Esophagus squamous epithelium (tissue), 5 donors: ENCODE results near the gene RALY. TPM values are rescaled to one million over a fixed set of nuclear protein-coding genes. Genes with fewer than 3 reads are reported as not detected.
A peak's percentile ranks its signal among the peaks of the same experiment; 100 is the strongest.

ENCODE experiments used
- DNase-seq: peaks from one replicate; lab custom pipeline; 2025; lab: John Stamatoyannopoulos, UW
- H3K27ac ChIP-seq, 4 donors: fragments of 200-600 bp; sonication (generic); one replicate each; pipeline ENCODE4 v1.5.1; 2016 to 2019; ENCODE audit warnings: mild to moderate bottlenecking in 1 of 4
- H3K27me3 ChIP-seq, 4 donors: fragments of 200-600 bp; sonication (generic); 1 replicate in 3 of 4; 2 replicates in 1 of 4; pipeline versions ENCODE4 v1.5.1 to v1.6.0; 2017 to 2021; ENCODE audit warnings: antibody characterized with exemption in 1 of 4
- H3K36me3 ChIP-seq, 3 donors: fragments of 200-600 bp; sonication (generic); one replicate each; pipeline ENCODE4 v1.5.1; 2016 to 2019
- H3K4me1 ChIP-seq, 3 donors: fragments of 200-600 bp; sonication (generic); one replicate each; pipeline ENCODE4 v1.5.1; 2017 to 2019
- H3K4me3 ChIP-seq, 4 donors: fragments of 200-600 bp; sonication (generic); 1 replicate in 3 of 4; 2 replicates in 1 of 4; pipeline ENCODE4 v1.5.1; 2016 to 2019; ENCODE audit warnings: mild to moderate bottlenecking in 2 of 4, moderate library complexity in 1 of 4
- H3K9me3 ChIP-seq, 3 donors: fragments of 200-600 bp; sonication (generic); one replicate each; pipeline ENCODE4 v1.5.1; 2016 to 2019
- POLR2A ChIP-seq, 4 donors: fragments of 450-650 bp; IDR thresholded peaks; one replicate each; pipeline ENCODE4 v1.6.1; 2017; ENCODE audit warnings: antibody characterized with exemption in 4 of 4, mild to moderate bottlenecking in 4 of 4, moderate library complexity in 3 of 4
- WGBS, 2 donors: methylation state at CpG; one replicate each; pipeline ENCODE4 v1.1.5; 2018; 5-methylcytosine and 5-hydroxymethylcytosine counted together
- intact Hi-C: fragments of 100-400 bp; cut with DNase I; formaldehyde crosslinking; loops from one replicate; pipeline ENCODE4 v1.15.0; 2022
- total RNA-seq, 4 donors: library from RNA; depleted of rRNA; stranded (reverse); fragments of >200 nt; gene quantifications; one replicate each; pipeline ENCODE4 v1.1.0, GENCODE V29; 2016
- TF ChIP-seq, protein P1 (sequence below), 6 experiments: fragments of 450-650 bp in 4 of 6; fragments of 200-600 bp in 2 of 6; sonication (generic) in 2 of 6; IDR thresholded peaks; one replicate each; pipeline ENCODE4 v1.5.1; 2016 to 2019; ENCODE audit warnings: antibody characterized with exemption in 6 of 6, mild to moderate bottlenecking in 4 of 6, moderate library complexity in 4 of 6
- donor health status: DM: yes; HTN: yes; CAD: no.

RALY gene
- total RNA-seq, 4 donors from 2014 or later, result 70.3 to 100 (median 88.2) TPM

DNA sequence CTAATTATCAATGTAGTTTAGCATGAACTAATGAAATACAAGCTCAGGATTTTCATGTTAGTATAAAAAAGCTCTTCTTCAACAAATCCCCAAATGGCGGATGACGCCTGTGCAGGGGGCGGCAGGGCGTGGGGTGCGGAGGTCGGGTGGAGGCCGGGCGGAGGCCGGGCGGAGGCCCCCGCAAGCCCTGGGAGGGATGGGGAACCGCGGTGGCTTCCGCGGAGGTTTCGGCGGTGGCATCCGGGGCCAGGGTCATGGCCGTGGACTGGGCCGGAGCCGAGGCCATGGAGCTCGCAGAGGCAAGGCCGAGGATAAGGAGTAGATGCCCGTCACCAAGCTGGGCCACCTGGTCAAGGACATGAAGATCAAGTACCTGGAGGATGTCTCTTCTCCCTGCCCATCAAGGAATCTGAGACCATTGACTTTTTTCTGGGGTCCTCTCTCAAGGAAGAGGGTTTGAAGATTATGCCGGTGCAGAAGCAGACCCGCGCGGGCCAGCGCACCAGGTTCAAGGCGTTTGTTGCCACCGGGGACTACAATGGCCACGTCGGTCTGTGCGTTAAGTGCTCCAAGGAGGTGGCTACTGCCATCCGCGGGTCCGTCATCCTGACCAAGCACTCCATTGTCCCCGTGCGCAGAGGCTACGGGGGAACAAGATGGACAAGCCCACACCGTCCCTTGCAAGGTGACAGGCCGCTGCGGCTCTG lies 128.7 kb downstream of the RALY start:
- Histone ChIP-seq H3K27ac (no peak overlapping the region), H3K4me1 (no peaks in the 10 kb centered on the region), H3K9me3 (no peaks in the 10 kb centered on the region), H3K4me3 (no peak overlapping the region), H3K36me3 (no peaks in the 10 kb centered on the region), H3K27me3 (no peaks in the 10 kb centered on the region)
- intact Hi-C loops, result no loop called here
- TF ChIP-seq, protein P1, sequence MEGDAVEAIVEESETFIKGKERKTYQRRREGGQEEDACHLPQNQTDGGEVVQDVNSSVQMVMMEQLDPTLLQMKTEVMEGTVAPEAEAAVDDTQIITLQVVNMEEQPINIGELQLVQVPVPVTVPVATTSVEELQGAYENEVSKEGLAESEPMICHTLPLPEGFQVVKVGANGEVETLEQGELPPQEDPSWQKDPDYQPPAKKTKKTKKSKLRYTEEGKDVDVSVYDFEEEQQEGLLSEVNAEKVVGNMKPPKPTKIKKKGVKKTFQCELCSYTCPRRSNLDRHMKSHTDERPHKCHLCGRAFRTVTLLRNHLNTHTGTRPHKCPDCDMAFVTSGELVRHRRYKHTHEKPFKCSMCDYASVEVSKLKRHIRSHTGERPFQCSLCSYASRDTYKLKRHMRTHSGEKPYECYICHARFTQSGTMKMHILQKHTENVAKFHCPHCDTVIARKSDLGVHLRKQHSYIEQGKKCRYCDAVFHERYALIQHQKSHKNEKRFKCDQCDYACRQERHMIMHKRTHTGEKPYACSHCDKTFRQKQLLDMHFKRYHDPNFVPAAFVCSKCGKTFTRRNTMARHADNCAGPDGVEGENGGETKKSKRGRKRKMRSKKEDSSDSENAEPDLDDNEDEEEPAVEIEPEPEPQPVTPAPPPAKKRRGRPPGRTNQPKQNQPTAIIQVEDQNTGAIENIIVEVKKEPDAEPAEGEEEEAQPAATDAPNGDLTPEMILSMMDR (IDR thresholded peaks at IDR 0.05), result no peak
- no peak for TF ChIP-seq POLR2A (IDR thresholded peaks at IDR 0.05)
- no peak for DNase-seq
- 88 to 92% methylated on average over 22 to 27 of the region's 43 CpGs for WGBS, 2 donors

DNA sequence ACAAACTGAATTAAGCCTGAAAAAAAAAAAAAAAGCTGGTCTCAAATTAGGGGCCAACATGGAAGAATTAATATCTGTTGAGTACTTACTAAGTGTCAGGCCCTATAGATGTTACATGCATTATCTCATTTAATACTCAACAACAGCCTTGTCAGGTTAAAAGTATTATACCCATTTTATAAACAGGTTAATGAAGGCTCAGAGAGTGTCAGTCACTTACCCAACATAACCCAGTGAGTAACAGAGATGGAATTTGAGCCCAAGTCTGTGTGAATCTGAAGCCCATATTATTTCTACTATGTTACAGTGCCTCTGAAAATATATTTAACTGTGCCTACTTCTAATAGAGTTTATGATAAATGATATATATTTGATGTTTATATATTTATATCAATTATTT lies 129.6 kb downstream of the RALY start:
- TF ChIP-seq, protein P1 (IDR thresholded peaks at IDR 0.05), result no peak
- TF ChIP-seq POLR2A (IDR thresholded peaks at IDR 0.05), result no peak
- no peaks in the 10 kb centered on the region for H3K27me3 ChIP-seq

DNA sequence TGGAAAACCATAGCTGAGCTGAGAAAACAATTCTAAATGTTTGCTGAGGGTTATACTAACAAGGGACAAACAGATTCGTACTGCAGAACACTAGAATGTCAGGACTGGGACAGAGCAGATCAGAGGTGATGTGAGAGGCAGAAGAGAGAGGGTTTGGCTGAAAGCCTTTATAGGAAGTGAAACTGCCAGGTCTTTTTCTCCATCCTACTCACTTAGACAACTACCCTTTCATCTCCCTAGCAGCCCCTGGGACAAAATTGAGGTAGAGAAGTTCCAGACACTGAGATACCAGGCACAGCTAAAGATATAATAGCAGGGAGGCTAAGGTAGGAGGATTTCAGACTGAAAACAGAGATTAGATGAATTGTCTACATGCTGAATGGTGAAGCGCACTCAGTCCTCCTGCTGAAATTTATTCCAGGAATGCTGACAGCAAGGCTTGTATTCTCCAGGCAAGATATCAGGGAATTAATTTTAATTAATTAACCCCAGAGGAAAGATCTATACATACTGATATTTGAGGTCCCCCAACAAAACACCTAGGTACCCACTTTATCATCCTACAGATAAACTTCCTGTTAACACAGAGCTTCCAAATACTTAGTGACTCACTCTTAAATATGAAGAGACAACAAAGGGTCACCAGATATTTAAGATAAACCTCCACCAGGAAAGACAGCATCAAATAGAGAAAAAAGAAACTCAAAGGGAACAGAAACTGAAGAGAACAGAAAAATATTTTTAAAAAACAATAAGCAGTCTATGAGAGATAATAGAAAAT lies 130.9 kb downstream of the RALY start:
- Histone ChIP-seq H3K36me3 (no peaks in the 10 kb centered on the region), H3K9me3 (no peaks in the 10 kb centered on the region), H3K4me3 (no peak overlapping the region), H3K27me3 (no peaks in the 10 kb centered on the region), H3K27ac (no peak overlapping the region), H3K4me1 (peaks cover 0 to 5% (median 4%) of the 10 kb centered on the region in 3 donors)
- TF ChIP-seq, protein P1 (IDR thresholded peaks at IDR 0.05), result no peak
- no peak for TF ChIP-seq POLR2A (IDR thresholded peaks at IDR 0.05)
- intact Hi-C loops, result no loop called here
- no peak for DNase-seq
- 62 to 71% methylated on average over 2 of the region's 2 CpGs for WGBS, 2 donors

More for the DNA sequence above, 129.6 kb downstream of the RALY start:
- Histone ChIP-seq H3K4me3 (no peak overlapping the region), H3K36me3 (no peaks in the 10 kb centered on the region), H3K9me3 (no peaks in the 10 kb centered on the region), H3K4me1 (no peaks in the 10 kb centered on the region), H3K27ac (no peak overlapping the region)
- no peak for DNase-seq
- intact Hi-C loops, result no loop called here

DNA sequence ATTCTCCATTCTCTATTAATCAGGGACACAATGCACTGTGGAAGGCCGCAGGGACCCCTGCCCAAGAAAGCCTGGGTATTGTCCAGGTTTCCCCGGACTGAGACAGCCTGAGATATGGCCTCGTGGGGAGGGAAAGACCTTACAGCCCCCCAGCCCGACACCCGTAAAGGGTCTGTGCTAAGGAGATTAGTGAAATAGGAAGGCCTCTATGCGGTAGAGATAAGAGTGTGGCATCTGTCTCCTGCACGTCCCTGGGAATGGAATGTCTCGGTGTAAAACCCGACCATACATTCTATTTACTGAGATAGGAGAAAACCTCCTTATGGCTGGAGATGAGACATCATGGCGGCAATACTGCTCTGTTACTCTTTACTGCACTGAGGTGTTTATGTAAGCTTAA lies 134.1 kb downstream of the RALY start:
- Histone ChIP-seq H3K4me3 (no peak overlapping the region), H3K27me3 (no peaks in the 10 kb centered on the region), H3K27ac (no peak overlapping the region), H3K9me3 (no peaks in the 10 kb centered on the region), H3K36me3 (no peaks in the 10 kb centered on the region), H3K4me1 (peaks cover 0 to 7% (median 5%) of the 10 kb centered on the region in 3 donors)
- DNase-seq, result no peak
- intact Hi-C loops, result no loop called here
- WGBS, 2 donors, result 80 to 93% methylated on average over 10 of the region's 10 CpGs
- TF ChIP-seq POLR2A (IDR thresholded peaks at IDR 0.05), result no peak
- TF ChIP-seq, protein P1 (IDR thresholded peaks at IDR 0.05), result no peak

DNA sequence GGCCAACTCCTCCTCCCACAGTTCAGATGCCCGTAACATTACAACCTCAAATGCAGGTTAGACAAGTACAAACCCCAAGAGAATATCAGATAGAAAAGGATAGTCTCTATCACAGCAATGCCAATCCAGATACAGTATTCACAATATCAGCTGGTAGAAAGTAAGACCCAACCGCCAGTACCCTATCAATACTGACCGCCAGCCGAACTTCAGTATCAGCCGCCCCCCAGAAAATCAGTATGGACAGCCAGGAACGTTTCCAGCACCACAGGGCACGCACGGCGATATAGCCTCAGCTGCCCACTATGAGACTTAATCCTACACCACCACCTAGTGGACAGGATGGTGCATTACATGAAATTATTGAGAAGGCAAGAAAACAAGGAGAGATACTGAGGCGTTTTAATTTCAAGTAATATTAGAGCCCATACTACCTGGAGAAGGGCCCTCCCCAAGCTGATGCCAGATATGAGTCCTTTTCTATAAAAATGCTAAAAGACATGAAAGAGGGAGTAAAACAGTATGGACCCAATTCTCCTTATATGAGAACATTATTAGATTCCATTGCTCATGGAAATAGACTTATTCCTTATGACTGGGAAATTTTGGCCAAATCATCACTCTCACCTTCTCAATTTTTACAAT lies 135.9 kb downstream of the RALY start:
- peak overlapping the region in 1 of 4 donors; percentile 43 for H3K4me3 ChIP-seq
- no peak for DNase-seq
- TF ChIP-seq, protein P1 (IDR thresholded peaks at IDR 0.05), result peak; percentile 70 to 90 (median 88)
- TF ChIP-seq POLR2A (IDR thresholded peaks at IDR 0.05), result no peak

More for the DNA sequence above, 135.9 kb downstream of the RALY start:
- H3K9me3 ChIP-seq, result no peaks in the 10 kb centered on the region
- 0 to 1% methylated on average over 10 of the region's 10 CpGs for WGBS, 2 donors
- intact Hi-C loops, result no loop called here
- no peaks in the 10 kb centered on the region for H3K27me3 ChIP-seq
- no peaks in the 10 kb centered on the region for H3K36me3 ChIP-seq
- no peak overlapping the region for H3K27ac ChIP-seq
- H3K4me1 ChIP-seq, result peaks cover 0 to 7% (median 5%) of the 10 kb centered on the region in 3 donors
